Adrenal gland (tissue), 5 donors: Measurements from ENCODE around the gene SPG7.

Source experiments
- POLR2A ChIP-seq, 2 donors: fragments of 450-650 bp; IDR thresholded peaks; one replicate each; pipeline ENCODE4 v1.6.1; 2017; ENCODE audit warnings: antibody characterized with exemption in 2 of 2, mild to moderate bottlenecking in 2 of 2, moderate library complexity in 1 of 2
- TF ChIP-seq, protein P1 (sequence below), 6 experiments: fragments of 450-650 bp in 4 of 6; fragments of 200-600 bp in 2 of 6; sonication (generic) in 1 of 6; IDR thresholded peaks; 1 replicate in 5 of 6; 2 replicates in 1 of 6; pipeline versions ENCODE4 v1.5.1 to v1.8.0; 2016 to 2021; ENCODE audit warnings: antibody characterized with exemption in 6 of 6, mild to moderate bottlenecking in 2 of 6, moderate library complexity in 1 of 6
- donor health status: DM: no; HTN: no; CAD: no.

DNA sequence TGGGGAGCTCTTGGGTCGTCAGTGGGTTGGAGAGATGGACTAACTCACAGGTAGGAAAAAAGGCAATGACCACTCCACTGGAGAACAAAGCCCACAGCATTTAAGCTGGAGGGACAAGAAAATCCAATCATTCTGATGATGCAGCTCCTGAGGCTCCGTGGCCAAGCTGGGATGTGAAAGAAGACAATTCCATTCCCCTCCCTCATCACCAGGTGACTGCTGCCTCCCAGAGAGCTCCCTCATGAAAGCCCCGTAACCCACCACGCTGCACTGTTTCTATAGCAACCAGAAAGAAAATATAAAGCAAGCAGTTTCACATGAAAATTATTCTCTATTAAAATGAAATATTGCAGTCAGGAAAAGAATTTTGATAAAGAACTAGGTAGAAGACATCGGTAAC lies 33.1 kb upstream of the SPG7 start:
- TF ChIP-seq POLR2A (IDR thresholded peaks at IDR 0.05) = no peak
- TF ChIP-seq, protein P1, sequence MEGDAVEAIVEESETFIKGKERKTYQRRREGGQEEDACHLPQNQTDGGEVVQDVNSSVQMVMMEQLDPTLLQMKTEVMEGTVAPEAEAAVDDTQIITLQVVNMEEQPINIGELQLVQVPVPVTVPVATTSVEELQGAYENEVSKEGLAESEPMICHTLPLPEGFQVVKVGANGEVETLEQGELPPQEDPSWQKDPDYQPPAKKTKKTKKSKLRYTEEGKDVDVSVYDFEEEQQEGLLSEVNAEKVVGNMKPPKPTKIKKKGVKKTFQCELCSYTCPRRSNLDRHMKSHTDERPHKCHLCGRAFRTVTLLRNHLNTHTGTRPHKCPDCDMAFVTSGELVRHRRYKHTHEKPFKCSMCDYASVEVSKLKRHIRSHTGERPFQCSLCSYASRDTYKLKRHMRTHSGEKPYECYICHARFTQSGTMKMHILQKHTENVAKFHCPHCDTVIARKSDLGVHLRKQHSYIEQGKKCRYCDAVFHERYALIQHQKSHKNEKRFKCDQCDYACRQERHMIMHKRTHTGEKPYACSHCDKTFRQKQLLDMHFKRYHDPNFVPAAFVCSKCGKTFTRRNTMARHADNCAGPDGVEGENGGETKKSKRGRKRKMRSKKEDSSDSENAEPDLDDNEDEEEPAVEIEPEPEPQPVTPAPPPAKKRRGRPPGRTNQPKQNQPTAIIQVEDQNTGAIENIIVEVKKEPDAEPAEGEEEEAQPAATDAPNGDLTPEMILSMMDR (IDR thresholded peaks at IDR 0.05) = no peak
